Fibroblast of skin of left biceps (primary cell): Measurements from ENCODE around the gene MBP.

Source experiments
- DNase-seq, 2 experiments: peaks; one replicate each; pipeline ENCODE4 v3.0.0-alpha.2; 2013; ENCODE audit warnings: low read depth in 2 of 2

MBP gene

GRCh38 chr18:77065221-77065981 is 67.2 kb downstream of the MBP start:
- DNase-seq, result peak; percentile 63 to 64

- DNase-seq, result no peak
These were observed 69.3 kb downstream of the MBP start for GRCh38 chr18:77063260-77063659.

- no peak for DNase-seq
These were observed 70.0 kb downstream of the MBP start for GRCh38 chr18:77062518-77063003.

- DNase-seq, result no peak
These were observed 70.6 kb downstream of the MBP start for GRCh38 chr18:77061946-77062517.

- no peak for DNase-seq
These were observed 71.2 kb downstream of the MBP start for GRCh38 chr18:77061281-77061945.

- DNase-seq, result no peak
These were observed 72.4 kb downstream of the MBP start for GRCh38 chr18:77060151-77060550.

GRCh38 chr18:77059294-77059916 is 73.2 kb downstream of the MBP start:
- DNase-seq, result no peak

GRCh38 chr18:77058290-77058835 is 74.2 kb downstream of the MBP start:
- no peak for DNase-seq

GRCh38 chr18:77057006-77057395 is 75.6 kb downstream of the MBP start:
- no peak for DNase-seq

GRCh38 chr18:77056344-77057005 is 76.1 kb downstream of the MBP start:
- no peak for DNase-seq

GRCh38 chr18:77055429-77056300 is 76.9 kb downstream of the MBP start:
- DNase-seq, result no peak

GRCh38 chr18:77054606-77055428 is 77.8 kb downstream of the MBP start:
- DNase-seq, result peak; percentile 53 to 56

GRCh38 chr18:77054288-77054605 is 78.3 kb downstream of the MBP start:
- no peak for DNase-seq

- no peak for DNase-seq
These were observed 78.8 kb downstream of the MBP start for GRCh38 chr18:77053616-77054287.

- DNase-seq, result no peak
These were observed 79.6 kb downstream of the MBP start for GRCh38 chr18:77052983-77053309.

GRCh38 chr18:77052297-77052982 is 80.1 kb downstream of the MBP start:
- DNase-seq, result no peak

- no peak for DNase-seq
These were observed 80.8 kb downstream of the MBP start for GRCh38 chr18:77051581-77052296.

GRCh38 chr18:77049938-77050337 is 82.6 kb downstream of the MBP start:
- no peak for DNase-seq
